HepG2 (cell line): Measurements from ENCODE around the gene IL36A. TPM values are rescaled to one million over a fixed set of nuclear protein-coding genes. Genes with fewer than 3 reads are reported as not detected.

ENCODE experiments used
- ATAC-seq: fragments of 200-7000 bp; cut with Tn5 transposase; 3 replicates; pipeline ENCODE4 v1.9.1; 2020; ENCODE audit warnings: mild to moderate bottlenecking, moderate library complexity
- BruUV-seq: library from RNA; stranded (reverse); fragments of 400-500 nt; replicated peaks from 2 replicates; lab custom pipeline; 2021; lab: Mats Ljungman, UMichigan
- CTCF ChIA-PET: fragments of 300-600 bp; formaldehyde crosslinking; extraction: SDS; loops from one replicate; lab custom pipeline; 2021; ENCODE audit warnings: low total read pairs, inconsistent platforms, low intra/inter-chr PET ratio; lab: Yijun Ruan, JAX
- POLR2A ChIA-PET: fragments of 350-600 bp; sonication (Branson Sonifier 250); formaldehyde crosslinking; loops from one replicate; lab custom pipeline; 2020; ENCODE audit warnings: antibody characterized with exemption, inconsistent platforms; lab: Yijun Ruan, JAX
- DNase-seq: peaks from one replicate; pipeline ENCODE4 v3.0.0-alpha.2; 2015; ENCODE audit warnings: low spot score
- FAIRE-seq: peaks from 3 replicates; lab custom pipeline; 2011; peaks lifted over from hg19 to GRCh38; lab: Jason Lieb, UNC
- H2AFZ ChIP-seq: one replicate; pipeline ENCODE4 v1.6.1; 2011; ENCODE audit warnings: low read length, inconsistent platforms
- H3K27ac ChIP-seq: fragments of 300-600 bp; 3 replicates; pipeline ENCODE4 v1.8.0; 2011; ENCODE audit warnings: mixed run types, mild to moderate bottlenecking, mixed read lengths, low read length, inconsistent platforms; ENCODE audit not compliant: insufficient read depth; ENCODE audit errors: extremely low read length
- H3K27me3 ChIP-seq, 2 experiments: fragments of 200-600 bp in 1 of 2; 2 replicates in 1 of 2; 3 replicates in 1 of 2; pipeline versions ENCODE4 v1.6.0 to v1.8.0; 2011; ENCODE audit warnings: low read length in 2 of 2, mild to moderate bottlenecking in 2 of 2, moderate library complexity in 2 of 2, inconsistent platforms in 1 of 2; ENCODE audit not compliant: insufficient read depth in 2 of 2, control insufficient read depth in 1 of 2
- H3K36me3 ChIP-seq, 2 experiments: fragments of 200-600 bp in 1 of 2; replicated peaks in 1 of 2; 2 replicates in 1 of 2; 3 replicates in 1 of 2; pipeline versions ENCODE4 v1.5.1 to v1.8.0; 2011; ENCODE audit warnings: low read length in 2 of 2, inconsistent platforms in 1 of 2; ENCODE audit not compliant: insufficient read depth in 2 of 2, control insufficient read depth in 1 of 2
- H3K4me1 ChIP-seq: 2 replicates; pipeline ENCODE4 v1.5.1; 2012; ENCODE audit warnings: low read length, inconsistent platforms; ENCODE audit not compliant: insufficient read depth
- H3K4me2 ChIP-seq: 2 replicates; pipeline ENCODE4 v1.6.0; 2011; ENCODE audit warnings: low read depth, low read length, inconsistent platforms
- H3K4me3 ChIP-seq, 3 experiments: fragments of 200-600 bp in 1 of 3; sonication (generic), shearing (Covaris generic) in 1 of 3; replicated peaks in 1 of 3; 2 replicates each; pipeline ENCODE4 v1.5.1; 2011 to 2016; ENCODE audit warnings: low read length in 3 of 3, inconsistent platforms in 2 of 3, low read depth in 2 of 3, mild to moderate bottlenecking in 2 of 3, control low read depth in 1 of 3, mixed read lengths in 1 of 3; ENCODE audit not compliant: insufficient read depth in 1 of 3
- H3K79me2 ChIP-seq: one replicate; pipeline ENCODE4 v1.6.1; 2011; ENCODE audit warnings: low read length, inconsistent platforms; ENCODE audit not compliant: insufficient read depth
- H3K9ac ChIP-seq: 2 replicates; pipeline ENCODE4 v1.6.0; 2011; ENCODE audit warnings: mild to moderate bottlenecking, low read depth, low read length, inconsistent platforms; ENCODE audit not compliant: insufficient read depth
- H3K9me3 ChIP-seq: 2 replicates; pipeline ENCODE4 v1.5.1; 2012; ENCODE audit warnings: mild to moderate bottlenecking, low read length
- H4K20me1 ChIP-seq: 2 replicates; pipeline ENCODE4 v1.6.0; 2011; ENCODE audit warnings: inconsistent platforms, mild to moderate bottlenecking, low read length, moderate library complexity; ENCODE audit not compliant: insufficient read depth
- BHLHE40 ChIP-seq: IDR thresholded peaks from 2 replicates; pipeline ENCODE4 v1.6.1; 2011; ENCODE audit warnings: low read length, improper control_type of control experiment
- BORCS8-MEF2B ChIP-seq: sonication (generic); formaldehyde crosslinking; IDR thresholded peaks from 2 replicates; pipeline ENCODE4 v1.8.0; 2022; ENCODE audit warnings: mild to moderate bottlenecking, missing genetic modification reagents
- CHD2 ChIP-seq: IDR thresholded peaks from 2 replicates; pipeline ENCODE4 v1.6.1; 2011; ENCODE audit warnings: low read depth, low read length, improper control_type of control experiment
- ESRRA ChIP-seq: sonication (generic); formaldehyde crosslinking; IDR thresholded peaks from 2 replicates; pipeline ENCODE4 v1.5.1; 2020; ENCODE audit warnings: mild to moderate bottlenecking, low read depth, missing genetic modification reagents
- LRRFIP1 ChIP-seq: sonication (generic); formaldehyde crosslinking; conservative IDR thresholded peaks from 2 replicates; pipeline ENCODE4 v1.4.0; 2020; ENCODE audit warnings: missing genetic modification reagents
- SCMH1 ChIP-seq: sonication (generic); formaldehyde crosslinking; IDR thresholded peaks from 2 replicates; pipeline ENCODE4 v1.9.0; 2021; ENCODE audit warnings: missing genetic modification reagents, mild to moderate bottlenecking, borderline replicate concordance
- XRCC5 ChIP-seq: fragments of 200-400 bp; formaldehyde crosslinking; optimal IDR thresholded peaks from 2 replicates; pipeline ENCODE3; 2017; ENCODE audit warnings: mild to moderate bottlenecking, low read length
- ZBTB43 ChIP-seq: sonication (generic); formaldehyde crosslinking; conservative IDR thresholded peaks from 2 replicates; pipeline ENCODE4 v1.4.0; 2020; ENCODE audit warnings: missing genetic modification reagents
- ZHX1 ChIP-seq: sonication (generic); formaldehyde crosslinking; IDR thresholded peaks from 2 replicates; pipeline ENCODE4 v1.8.1; 2022; ENCODE audit warnings: low read depth, mild to moderate bottlenecking, missing genetic modification reagents
- ZNF230 ChIP-seq: sonication (generic); formaldehyde crosslinking; IDR thresholded peaks from 2 replicates; pipeline ENCODE4 v1.4.0; 2020; ENCODE audit warnings: mild to moderate bottlenecking, missing genetic modification reagents
- ZNF292 ChIP-seq: sonication (generic); formaldehyde crosslinking; IDR thresholded peaks from 2 replicates; pipeline ENCODE4 v1.8.1; 2022; ENCODE audit warnings: mild to moderate bottlenecking, low read depth, missing genetic modification reagents, borderline replicate concordance
- ZNF513 ChIP-seq: sonication (generic); formaldehyde crosslinking; conservative IDR thresholded peaks from 2 replicates; pipeline ENCODE4 v1.5.0; 2020; ENCODE audit warnings: missing genetic modification reagents
- ZNF615 ChIP-seq: sonication (generic); formaldehyde crosslinking; IDR thresholded peaks from 2 replicates; pipeline ENCODE4 v1.5.0; 2020; ENCODE audit warnings: mild to moderate bottlenecking, missing genetic modification reagents, borderline replicate concordance
- WGBS: methylation state at CpG from one replicate; pipeline ENCODE4 v1.1.6; 2017; ENCODE audit warnings: low lambda C conversion rate; 5-methylcytosine and 5-hydroxymethylcytosine counted together
- in situ Hi-C: cut with HindIII; loops from 2 replicates; pipeline ENCODE4 v1.10.0; 2017; ENCODE audit warnings: low pct_unique_long_range_greater_than_20kb; ENCODE audit not compliant: extremely low pct_ligation_motif_present
- intact Hi-C: fragments of 100-400 bp; cut with micrococcal nuclease; formaldehyde crosslinking; loops from one replicate; pipeline ENCODE4 v1.10.0; 2022; ENCODE audit not compliant: unreplicated experiment
- polyA plus RNA-seq, 8 experiments: library from polyadenylated mRNA; depleted of rRNA in 3 of 8; stranded (reverse) in 7 of 8; unstranded in 1 of 8; fragments of >200 nt; fragmentation: Illumina TruSeq in 4 of 8; extraction: Trizol in 4 of 8; gene quantifications; 2 replicates each; pipeline versions ENCODE4 v1.2.1 to v1.2.3, GENCODE V29; 2011 to 2016; ENCODE audit warnings: low read depth in 4 of 8, missing spikeins in 1 of 8, mixed read lengths in 1 of 8; ENCODE audit not compliant: insufficient read depth in 1 of 8
- total RNA-seq, 5 experiments: library from RNA; depleted of rRNA; stranded (reverse); fragments of >200 nt; fragmentation: Illumina TruSeq; extraction: Trizol; gene quantifications; 2 replicates each; pipeline ENCODE4 v1.2.3, GENCODE V29; 2016; ENCODE audit warnings: low read depth in 1 of 5

IL36A gene
- total and polyA plus RNA-seq, 2 of the 13 experiments (the other 11 are each of a cell fraction or from before 2014, with no cell fraction given): not detected

GRCh38 chr2:113052396-113052917 is 47.2 kb downstream of the IL36A start, which contains the start of gene IL36B:
IL36B (minus strand) TSS chr2:113052867.
- no peak for ATAC-seq
- Histone ChIP-seq H2AFZ (no peak within 1 kb of the TSS), H3K9me3 (peaks cover 14% of the 10 kb centered on the region; the same call in 1 of the 2 replicates), H3K36me3 (no peaks in the 10 kb centered on the region), H3K4me3 (no peak within 1 kb of the TSS), H3K79me2 (no peaks in the 10 kb centered on the region), H3K4me2 (no peak within 1 kb of the TSS), H3K27me3 (peaks cover 1 to 10% of the 10 kb centered on the region in 2 experiments; a peak in 3 of 5 replicates), H3K27ac (no peak within 1 kb of the TSS)
- WGBS: 30% methylated on average over 6 of the region's 6 CpGs
- no peak for DNase-seq
- no TSS peak for BruUV-seq
- in situ Hi-C loops: no loop called here
- intact Hi-C loops: no loop called here
- ChIA-PET CTCF (no interaction called here), POLR2A (no interaction called here)
- TF ChIP-seq ZNF615 (no peak), ESRRA (CRISPR knock-in tag) (no peak), ZNF513 (CRISPR knock-in tag) (no peak), BHLHE40 (no peak), BORCS8-MEF2B (CRISPR knock-in tag) (no peak), ZNF230 (CRISPR knock-in tag) (no peak), ZNF292 (CRISPR knock-in tag) (no peak), ZHX1 (no peak), XRCC5 (no peak), CHD2 (no peak), LRRFIP1 (CRISPR knock-in tag) (no peak), SCMH1 (CRISPR knock-in tag) (no peak), ZBTB43 (CRISPR knock-in tag) (no peak)
- TF ChIP-seq, all 625 proteins: peak for 0
- Histone ChIP-seq H3K4me1 (no peaks in the 10 kb centered on the region), H3K9ac (no peak within 1 kb of the TSS), H4K20me1 (no peaks in the 10 kb centered on the region)
- FAIRE-seq: no peak
